ENCODE data around the gene PLAAT4. TPM values are rescaled to one million over a fixed set of nuclear protein-coding genes. Genes with fewer than 3 reads are reported as not detected.
A peak's percentile ranks its signal among the peaks of the same experiment; 100 is the strongest.

PLAAT4 gene
- total RNA-seq, 1 donor: 16.6 TPM

DNA sequence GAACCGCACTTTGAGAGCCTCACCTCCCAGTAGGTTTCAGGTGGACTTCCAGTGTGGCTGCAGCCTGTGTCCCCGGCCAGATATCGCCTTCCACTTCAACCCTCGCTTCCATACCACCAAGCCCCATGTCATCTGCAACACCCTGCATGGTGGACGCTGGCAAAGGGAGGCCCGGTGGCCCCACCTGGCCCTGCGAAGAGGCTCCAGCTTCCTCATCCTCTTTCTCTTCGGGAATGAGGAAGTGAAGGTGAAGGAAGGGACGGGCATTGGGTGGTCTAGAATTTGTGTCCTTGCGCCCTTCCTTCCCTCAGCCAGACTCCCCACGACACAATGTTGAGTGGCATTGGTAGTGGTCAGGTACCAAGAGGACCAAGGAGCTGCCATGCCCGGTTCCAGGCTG is 27.9 kb upstream of the PLAAT4 start:
- no peak overlapping the region for H3K4me3 ChIP-seq (ENCODE audit: low read depth, low read length)
- no peak for DNase-seq (ENCODE audit: low read depth)
- TF ChIP-seq, protein P1, sequence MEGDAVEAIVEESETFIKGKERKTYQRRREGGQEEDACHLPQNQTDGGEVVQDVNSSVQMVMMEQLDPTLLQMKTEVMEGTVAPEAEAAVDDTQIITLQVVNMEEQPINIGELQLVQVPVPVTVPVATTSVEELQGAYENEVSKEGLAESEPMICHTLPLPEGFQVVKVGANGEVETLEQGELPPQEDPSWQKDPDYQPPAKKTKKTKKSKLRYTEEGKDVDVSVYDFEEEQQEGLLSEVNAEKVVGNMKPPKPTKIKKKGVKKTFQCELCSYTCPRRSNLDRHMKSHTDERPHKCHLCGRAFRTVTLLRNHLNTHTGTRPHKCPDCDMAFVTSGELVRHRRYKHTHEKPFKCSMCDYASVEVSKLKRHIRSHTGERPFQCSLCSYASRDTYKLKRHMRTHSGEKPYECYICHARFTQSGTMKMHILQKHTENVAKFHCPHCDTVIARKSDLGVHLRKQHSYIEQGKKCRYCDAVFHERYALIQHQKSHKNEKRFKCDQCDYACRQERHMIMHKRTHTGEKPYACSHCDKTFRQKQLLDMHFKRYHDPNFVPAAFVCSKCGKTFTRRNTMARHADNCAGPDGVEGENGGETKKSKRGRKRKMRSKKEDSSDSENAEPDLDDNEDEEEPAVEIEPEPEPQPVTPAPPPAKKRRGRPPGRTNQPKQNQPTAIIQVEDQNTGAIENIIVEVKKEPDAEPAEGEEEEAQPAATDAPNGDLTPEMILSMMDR (IDR thresholded peaks at IDR 0.05; ENCODE audit: insufficient read depth, low read length): no peak

DNA sequence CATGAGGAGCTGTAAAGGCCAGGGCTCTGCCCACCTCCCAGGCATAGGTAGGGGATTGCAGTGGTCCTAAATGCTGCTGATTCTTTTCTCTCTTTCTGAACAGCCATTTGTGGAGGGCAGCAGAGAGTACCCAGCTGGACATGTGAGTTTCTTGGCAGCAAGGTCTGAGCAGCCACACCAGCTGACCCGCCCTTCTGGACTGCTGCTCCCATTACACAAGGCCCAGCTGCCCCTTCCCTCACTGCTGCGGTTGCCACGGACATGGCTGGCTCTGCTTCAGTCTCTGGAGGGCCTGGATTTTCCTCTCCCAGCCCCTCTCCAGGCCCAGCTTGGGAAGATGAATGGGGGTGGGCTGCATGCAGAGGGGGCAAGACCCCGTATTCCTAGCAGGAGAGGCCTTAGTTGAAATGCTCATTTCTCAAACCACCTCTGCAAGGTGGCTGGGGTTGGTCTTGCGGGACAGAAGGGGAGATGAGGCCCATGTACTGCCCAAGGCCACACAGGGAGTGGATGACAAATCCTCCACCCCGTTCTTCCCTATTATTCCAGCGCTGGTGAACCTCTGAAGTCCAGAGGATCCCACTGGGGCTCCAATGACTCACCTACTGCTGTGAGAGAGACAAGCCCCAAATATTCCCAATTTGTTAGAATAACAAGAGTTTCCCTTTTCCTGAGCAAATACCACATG is 26.1 kb upstream of the PLAAT4 start:
- TF ChIP-seq, protein P1 (IDR thresholded peaks at IDR 0.05; ENCODE audit: insufficient read depth, low read length): peak; percentile 26
- DNase-seq (ENCODE audit: low read depth): peak; percentile 77
- H3K4me3 ChIP-seq (ENCODE audit: low read depth, low read length): no peak overlapping the region

DNA sequence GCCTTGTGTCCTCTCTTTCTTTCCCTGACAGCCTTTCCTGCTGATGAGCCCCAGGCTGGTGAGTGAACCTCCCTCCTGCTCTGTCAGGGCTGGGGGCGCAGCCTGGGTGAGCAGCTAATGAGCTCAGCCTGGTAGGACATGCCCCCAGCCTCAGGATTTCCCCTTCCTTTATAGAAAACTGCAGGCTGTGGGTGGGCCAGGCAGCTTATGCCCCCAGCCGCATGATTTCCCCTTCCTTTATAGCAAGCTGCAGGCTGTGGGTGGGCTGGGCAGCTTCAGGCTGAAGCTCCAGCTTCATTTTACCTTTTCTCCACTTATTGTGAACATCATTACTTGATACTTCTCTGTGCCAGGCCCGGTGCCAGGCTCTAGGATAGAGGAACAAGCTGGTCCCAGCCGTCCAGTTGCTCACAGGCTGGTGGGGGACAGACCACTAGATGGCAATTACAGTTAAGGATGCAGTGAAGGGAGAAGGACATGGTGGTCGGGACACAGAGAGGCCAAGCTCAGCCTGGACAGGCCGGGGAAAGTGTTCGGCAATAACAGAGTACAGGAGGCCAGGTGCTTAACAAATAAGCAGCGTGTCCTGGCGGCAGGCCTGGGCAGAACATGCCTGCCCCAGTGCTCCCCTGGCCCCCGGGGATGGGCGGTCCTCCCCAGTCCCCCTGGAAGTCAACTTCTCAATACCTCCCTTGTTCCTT is 25.4 kb upstream of the PLAAT4 start:
- H3K4me3 ChIP-seq (ENCODE audit: low read depth, low read length): no peak overlapping the region
- no peak for DNase-seq (ENCODE audit: low read depth)
- TF ChIP-seq, protein P1 (IDR thresholded peaks at IDR 0.05; ENCODE audit: insufficient read depth, low read length): no peak

DNA sequence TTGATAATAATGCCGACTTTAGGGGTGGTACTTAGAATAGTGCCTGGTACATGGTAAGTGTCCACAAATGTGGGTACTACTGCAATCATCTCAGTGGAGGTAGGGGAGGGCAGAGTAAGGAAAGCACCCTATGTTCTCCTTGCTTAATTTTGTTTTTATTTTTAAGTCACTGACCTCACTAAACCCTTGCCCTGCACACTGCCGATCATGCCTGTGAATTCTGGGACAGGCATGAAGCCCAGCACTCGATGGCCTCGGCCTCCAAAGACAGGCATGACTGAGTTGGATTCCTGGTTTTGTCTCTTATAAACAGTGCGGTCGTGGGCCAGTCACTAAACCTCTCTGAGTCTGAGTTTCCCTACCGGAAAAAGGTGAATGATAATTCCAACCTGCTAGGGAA is 23.8 kb upstream of the PLAAT4 start:
- DNase-seq (ENCODE audit: low read depth): no peak
- TF ChIP-seq, protein P1 (IDR thresholded peaks at IDR 0.05; ENCODE audit: insufficient read depth, low read length): no peak
- no peak overlapping the region for H3K4me3 ChIP-seq (ENCODE audit: low read depth, low read length)

DNA sequence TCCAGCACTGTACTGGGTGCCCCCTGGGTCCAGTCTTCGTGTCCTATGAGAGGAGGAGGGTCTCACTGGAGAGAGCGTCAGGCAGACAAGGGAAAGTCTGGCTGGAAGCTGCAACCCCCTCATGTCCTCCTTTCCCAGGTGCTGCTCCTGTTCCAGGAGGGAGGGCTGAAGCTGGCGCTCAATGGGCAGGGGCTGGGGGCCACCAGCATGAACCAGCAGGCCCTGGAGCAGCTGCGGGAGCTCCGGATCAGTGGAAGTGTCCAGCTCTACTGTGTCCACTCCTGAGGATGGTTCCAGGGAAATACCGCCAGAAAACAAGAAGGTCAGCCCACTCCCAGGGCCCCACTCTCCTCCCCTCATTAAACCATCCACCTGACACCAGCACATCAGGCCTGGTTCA is 20.5 kb upstream of the PLAAT4 start:
- TF ChIP-seq, protein P1 (IDR thresholded peaks at IDR 0.05; ENCODE audit: insufficient read depth, low read length): no peak
- DNase-seq (ENCODE audit: low read depth): no peak
- no peak overlapping the region for H3K4me3 ChIP-seq (ENCODE audit: low read depth, low read length)

DNA sequence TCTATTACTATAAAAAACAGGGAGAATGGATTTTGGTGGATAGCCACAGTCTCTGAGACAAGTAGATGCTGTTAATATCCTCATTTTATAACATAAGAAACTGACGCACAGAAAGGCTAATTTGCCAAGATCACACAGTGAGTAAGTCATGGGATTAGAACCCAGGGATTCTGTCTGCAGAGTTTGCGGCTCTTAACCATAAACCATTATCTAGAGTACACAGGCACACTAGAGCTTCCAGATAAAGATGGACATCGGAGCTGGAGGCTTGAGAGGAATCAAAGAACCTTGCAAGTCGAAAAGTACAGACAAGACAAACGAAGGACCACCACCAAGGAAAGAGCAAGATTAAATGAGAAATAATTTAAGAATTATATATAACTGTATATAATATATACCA is 19.5 kb upstream of the PLAAT4 start:
- TF ChIP-seq, protein P1 (IDR thresholded peaks at IDR 0.05; ENCODE audit: insufficient read depth, low read length): no peak
- DNase-seq (ENCODE audit: low read depth): no peak

More for the DNA sequence above, 19.5 kb upstream of the PLAAT4 start:
- no peak overlapping the region for H3K4me3 ChIP-seq (ENCODE audit: low read depth, low read length)
